Activated CD4-positive, alpha-beta T cell treated with anti-CD3 and anti-CD28 coated beads, Interleukin-2, amount 10 ng/mL, durations not matched to agents 24 days and 14 days (primary cell): ENCODE results near the gene UGT1A10. TPM values are rescaled to one million over a fixed set of nuclear protein-coding genes. Genes with fewer than 3 reads are reported as not detected.

Experiments used
- DNase-seq: peaks from one replicate; pipeline ENCODE4 v3.0.0; 2022
- H3K27ac Mint-ChIP-seq: one replicate; pipeline ENCODE4 v1.8.0; 2022; ENCODE audit warnings: mild to moderate bottlenecking, mixed read lengths
- H3K27me3 Mint-ChIP-seq: one replicate; pipeline ENCODE4 v1.8.0; 2022; ENCODE audit warnings: mixed read lengths
- H3K36me3 Mint-ChIP-seq: one replicate; pipeline ENCODE4 v1.8.0; 2022; ENCODE audit warnings: low read depth, mild to moderate bottlenecking, mixed read lengths
- H3K4me1 Mint-ChIP-seq: one replicate; pipeline ENCODE4 v1.8.0; 2021; ENCODE audit warnings: mixed read lengths
- H3K4me3 Mint-ChIP-seq: one replicate; pipeline ENCODE4 v1.8.0; 2022; ENCODE audit warnings: mild to moderate bottlenecking, moderate library complexity, mixed read lengths
- H3K9me3 Mint-ChIP-seq: one replicate; pipeline ENCODE4 v1.8.0; 2021; ENCODE audit warnings: mixed read lengths
- intact Hi-C: fragments of 100-400 bp; cut with micrococcal nuclease; formaldehyde crosslinking; loops from one replicate; pipeline ENCODE4 v1.15.1; 2023
- total RNA-seq: library from RNA; stranded (reverse); gene quantifications from 2 replicates; pipeline ENCODE4 v1.2.3, GENCODE V29; 2022

UGT1A10 gene
- total RNA-seq, 1 donor from 2014 or later = not detected

- Mint-ChIP-seq H3K27ac (no peak within 1 kb of the TSS), H3K4me1 (no peaks in the 10 kb centered on the region), H3K9me3 (peaks cover 10% of the 10 kb centered on the region), H3K27me3 (peaks cover 16% of the 10 kb centered on the region), H3K4me3 (no peak within 1 kb of the TSS), H3K36me3 (no peaks in the 10 kb centered on the region)
- no peak for DNase-seq
- intact Hi-C loops = no loop called here
Observed at GRCh38 chr2:233671290-233672161, 35.3 kb downstream of the UGT1A10 start, which contains the start of gene UGT1A9. Gene UGT1A9 (plus strand): TSS chr2:233671898. CDS start chr2:233671935, 37 bp downstream.

DNA sequence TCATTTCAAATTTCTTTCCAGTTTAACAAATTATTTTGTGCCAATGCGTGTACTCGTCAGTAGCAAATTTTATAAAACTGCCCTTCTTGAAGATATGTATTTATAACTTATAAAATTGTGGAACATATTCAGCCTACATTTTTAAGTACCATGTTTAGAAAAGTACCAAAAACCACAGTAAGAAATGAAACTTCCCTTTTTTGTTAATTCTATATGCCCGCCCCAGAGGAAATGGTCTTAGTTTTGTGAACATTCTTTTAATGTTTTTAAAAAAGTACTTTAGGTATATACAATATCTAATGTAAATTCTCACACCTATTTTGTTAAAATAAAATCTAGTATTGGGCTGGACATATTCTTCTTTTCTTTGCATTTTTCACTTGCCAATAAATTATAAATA is 36.6 kb downstream of the UGT1A10 start:
- intact Hi-C loops = no loop called here
- Mint-ChIP-seq H3K4me3 (no peak overlapping the region), H3K27me3 (peaks cover 18% of the 10 kb centered on the region), H3K36me3 (no peaks in the 10 kb centered on the region), H3K9me3 (peaks cover 10% of the 10 kb centered on the region), H3K4me1 (no peaks in the 10 kb centered on the region), H3K27ac (no peak overlapping the region)
- DNase-seq = no peak

DNA sequence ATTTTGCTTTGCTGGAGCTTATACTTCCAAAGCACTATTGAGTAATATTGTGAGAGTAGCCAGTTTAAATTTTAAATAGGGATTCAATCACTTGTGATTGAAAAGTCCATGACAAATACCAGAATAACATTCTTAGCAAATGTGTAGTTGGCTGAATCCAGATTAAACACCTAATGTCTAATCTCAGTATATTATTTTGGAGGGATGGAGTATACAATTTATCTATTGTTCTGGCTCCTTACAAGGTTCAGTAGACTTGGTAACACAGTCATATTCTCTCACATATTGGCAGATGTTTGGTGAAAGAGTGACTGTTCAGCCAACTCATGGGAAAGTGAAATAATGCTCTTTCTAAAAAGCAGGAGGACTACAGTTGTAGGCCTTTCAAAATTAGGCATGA is 37.6 kb downstream of the UGT1A10 start:
- peaks cover 17% of the 10 kb centered on the region for H3K27me3 Mint-ChIP-seq

DNA sequence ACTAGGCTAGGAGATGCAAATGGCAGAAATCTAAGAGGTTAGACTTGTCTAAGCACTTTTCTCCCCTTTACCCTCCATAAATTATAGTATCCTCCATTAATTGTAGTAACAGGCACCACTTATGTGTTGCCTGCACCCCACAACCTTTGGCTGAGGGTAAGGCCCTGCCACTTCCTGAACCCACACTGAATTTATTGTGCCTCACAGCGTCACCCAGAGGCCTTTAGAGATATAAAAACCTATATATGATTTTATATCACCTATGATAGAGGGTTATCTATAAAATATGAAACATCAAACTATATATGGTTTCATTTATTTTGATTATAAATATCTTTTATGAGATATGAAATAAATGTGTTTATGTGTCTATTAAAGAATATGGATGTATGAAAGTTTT is 38.1 kb downstream of the UGT1A10 start:
- peaks cover 18% of the 10 kb centered on the region for H3K27me3 Mint-ChIP-seq
- no peaks in the 10 kb centered on the region for H3K36me3 Mint-ChIP-seq
- no peak overlapping the region for H3K27ac Mint-ChIP-seq
- no peak overlapping the region for H3K4me3 Mint-ChIP-seq
- no peaks in the 10 kb centered on the region for H3K4me1 Mint-ChIP-seq
- no peak for DNase-seq
- intact Hi-C loops = no loop called here
- H3K9me3 Mint-ChIP-seq = peaks cover 3% of the 10 kb centered on the region

More for the DNA sequence above, 37.6 kb downstream of the UGT1A10 start:
- intact Hi-C loops = no loop called here
- no peaks in the 10 kb centered on the region for H3K4me1 Mint-ChIP-seq
- H3K36me3 Mint-ChIP-seq = no peaks in the 10 kb centered on the region
- no peak overlapping the region for H3K27ac Mint-ChIP-seq
- peaks cover 3% of the 10 kb centered on the region for H3K9me3 Mint-ChIP-seq
- DNase-seq = no peak
- H3K4me3 Mint-ChIP-seq = no peak overlapping the region

DNA sequence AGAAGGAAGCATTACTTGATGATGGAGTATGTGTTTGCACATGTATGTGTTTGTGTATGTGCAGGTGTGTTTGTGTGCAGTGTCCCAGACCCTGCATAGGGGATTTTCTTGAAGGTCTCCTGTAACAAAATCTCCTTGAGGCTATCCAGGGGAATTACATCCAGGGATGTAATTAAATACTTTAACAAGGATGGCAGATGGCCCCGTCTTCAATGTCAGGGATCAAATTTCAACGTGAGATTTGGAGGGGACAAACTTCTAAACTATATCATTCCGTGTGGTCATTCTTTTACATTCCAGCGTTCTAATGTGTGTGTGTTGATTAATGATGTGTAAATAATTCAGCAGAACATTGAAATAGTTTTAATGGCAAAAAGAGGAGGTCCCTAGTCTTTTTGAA is 38.7 kb downstream of the UGT1A10 start:
- Mint-ChIP-seq H3K36me3 (no peaks in the 10 kb centered on the region), H3K4me1 (no peaks in the 10 kb centered on the region), H3K9me3 (peaks cover 2% of the 10 kb centered on the region), H3K4me3 (no peak overlapping the region), H3K27ac (no peak overlapping the region), H3K27me3 (peaks cover 23% of the 10 kb centered on the region)
- no peak for DNase-seq
- intact Hi-C loops = no loop called here

GRCh38 chr2:233676046-233676445 is 39.8 kb downstream of the UGT1A10 start:
- H3K4me1 Mint-ChIP-seq = no peaks in the 10 kb centered on the region
- peaks cover 18% of the 10 kb centered on the region for H3K27me3 Mint-ChIP-seq
- no peaks in the 10 kb centered on the region for H3K9me3 Mint-ChIP-seq
- no peaks in the 10 kb centered on the region for H3K36me3 Mint-ChIP-seq
- no peak overlapping the region for H3K27ac Mint-ChIP-seq
- no peak overlapping the region for H3K4me3 Mint-ChIP-seq
- intact Hi-C loops = no loop called here
- DNase-seq = no peak

- intact Hi-C loops = no loop called here
- Mint-ChIP-seq H3K4me3 (no peak overlapping the region), H3K4me1 (no peaks in the 10 kb centered on the region), H3K9me3 (no peaks in the 10 kb centered on the region), H3K27ac (no peak overlapping the region), H3K36me3 (no peaks in the 10 kb centered on the region), H3K27me3 (peaks cover 11% of the 10 kb centered on the region)
- no peak for DNase-seq
Observed at GRCh38 chr2:233679196-233679595, 42.9 kb downstream of the UGT1A10 start.

- Mint-ChIP-seq H3K27ac (no peak overlapping the region), H3K4me1 (no peaks in the 10 kb centered on the region), H3K36me3 (no peaks in the 10 kb centered on the region), H3K27me3 (peaks cover 14% of the 10 kb centered on the region), H3K4me3 (no peak overlapping the region), H3K9me3 (no peaks in the 10 kb centered on the region)
- DNase-seq = no peak
- intact Hi-C loops = no loop called here
Observed at GRCh38 chr2:233680361-233681045, 44.3 kb downstream of the UGT1A10 start.

- Mint-ChIP-seq H3K36me3 (no peaks in the 10 kb centered on the region), H3K4me1 (no peaks in the 10 kb centered on the region), H3K27ac (no peak within 1 kb of the TSS), H3K9me3 (no peaks in the 10 kb centered on the region), H3K27me3 (peaks cover 14% of the 10 kb centered on the region), H3K4me3 (no peak within 1 kb of the TSS)
- intact Hi-C loops = no loop called here
- DNase-seq = no peak
Observed at GRCh38 chr2:233681521-233682099, 45.4 kb downstream of the UGT1A10 start, which contains the start of gene UGT1A7. Gene UGT1A7 (plus strand): TSS chr2:233681901. CDS start chr2:233681938, 37 bp downstream.

DNA sequence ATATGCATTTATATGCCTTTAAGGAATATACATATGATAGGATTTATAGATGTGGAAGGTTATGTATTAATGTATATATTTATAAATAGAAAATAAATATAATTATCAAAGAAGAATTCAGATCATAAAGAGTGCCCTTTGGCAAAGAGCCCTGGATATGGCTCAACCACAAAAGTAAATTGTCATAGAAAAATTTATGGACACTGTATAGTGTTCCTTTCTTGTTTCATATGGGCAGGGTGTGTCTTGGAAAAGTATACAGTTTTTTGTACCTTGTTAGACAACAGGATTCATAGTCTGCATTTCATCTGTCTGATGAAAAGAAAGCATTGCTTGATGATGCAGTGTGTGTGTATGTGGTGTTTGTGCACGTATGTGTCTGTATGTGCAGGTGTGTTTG is 48.4 kb downstream of the UGT1A10 start:
- Mint-ChIP-seq H3K9me3 (no peaks in the 10 kb centered on the region), H3K27me3 (peaks cover 21% of the 10 kb centered on the region), H3K27ac (no peak overlapping the region), H3K4me3 (no peak overlapping the region), H3K4me1 (no peaks in the 10 kb centered on the region), H3K36me3 (no peaks in the 10 kb centered on the region)
- intact Hi-C loops = no loop called here
- no peak for DNase-seq

- no peak overlapping the region for H3K4me3 Mint-ChIP-seq
- DNase-seq = no peak
- intact Hi-C loops = no loop called here
- H3K27me3 Mint-ChIP-seq = peaks cover 20% of the 10 kb centered on the region
- H3K4me1 Mint-ChIP-seq = no peaks in the 10 kb centered on the region
- H3K9me3 Mint-ChIP-seq = no peaks in the 10 kb centered on the region
- H3K36me3 Mint-ChIP-seq = no peaks in the 10 kb centered on the region
- H3K27ac Mint-ChIP-seq = no peak overlapping the region
Observed at GRCh38 chr2:233686928-233687327, 50.7 kb downstream of the UGT1A10 start.

DNA sequence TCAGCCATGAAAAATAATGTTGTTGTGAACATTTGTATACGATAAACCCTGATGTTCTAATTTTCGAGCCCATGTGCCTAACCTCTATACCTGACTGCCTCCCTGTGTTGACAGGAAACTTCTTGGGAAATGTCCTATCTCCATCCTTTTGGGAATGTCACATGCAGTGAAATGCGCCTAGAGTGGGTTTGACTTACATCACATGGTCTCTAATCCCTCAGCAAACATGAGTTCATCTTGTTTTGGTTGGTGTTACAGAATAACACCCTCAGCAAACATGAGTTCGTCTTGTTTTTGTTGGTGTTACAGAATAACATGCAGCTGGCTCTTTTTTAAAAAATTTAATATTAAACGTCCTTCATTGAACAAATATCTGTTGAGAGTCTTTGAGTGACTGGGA is 52.1 kb downstream of the UGT1A10 start:
- intact Hi-C loops = no loop called here
- H3K4me3 Mint-ChIP-seq = no peak overlapping the region
- H3K4me1 Mint-ChIP-seq = no peaks in the 10 kb centered on the region
- H3K27me3 Mint-ChIP-seq = peaks cover 20% of the 10 kb centered on the region
- H3K27ac Mint-ChIP-seq = no peak overlapping the region
- no peaks in the 10 kb centered on the region for H3K36me3 Mint-ChIP-seq
- no peaks in the 10 kb centered on the region for H3K9me3 Mint-ChIP-seq
- DNase-seq = no peak

DNA sequence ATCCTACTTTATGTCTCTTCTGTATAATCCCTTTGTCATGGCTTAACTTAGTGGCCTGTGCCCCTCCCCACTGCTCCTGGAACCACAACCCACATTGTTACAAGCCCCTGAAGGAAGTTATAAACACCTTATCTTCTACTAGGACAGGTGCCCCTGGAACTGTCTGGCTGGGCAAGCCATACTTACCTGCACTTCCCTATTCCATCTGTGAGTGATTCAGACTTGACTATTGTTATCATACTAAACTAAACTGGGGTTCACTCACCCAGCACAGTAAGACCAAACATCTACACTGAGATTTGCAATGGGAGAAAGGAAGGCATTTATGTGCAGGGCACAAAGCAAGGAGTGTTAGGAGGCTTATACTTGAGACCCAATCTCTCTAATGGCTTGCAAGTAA is 52.8 kb downstream of the UGT1A10 start:
- intact Hi-C loops = no loop called here
- Mint-ChIP-seq H3K4me3 (no peak overlapping the region), H3K36me3 (no peaks in the 10 kb centered on the region), H3K27me3 (peaks cover 24% of the 10 kb centered on the region), H3K4me1 (no peaks in the 10 kb centered on the region), H3K9me3 (no peaks in the 10 kb centered on the region), H3K27ac (no peak overlapping the region)
- DNase-seq = no peak

DNA sequence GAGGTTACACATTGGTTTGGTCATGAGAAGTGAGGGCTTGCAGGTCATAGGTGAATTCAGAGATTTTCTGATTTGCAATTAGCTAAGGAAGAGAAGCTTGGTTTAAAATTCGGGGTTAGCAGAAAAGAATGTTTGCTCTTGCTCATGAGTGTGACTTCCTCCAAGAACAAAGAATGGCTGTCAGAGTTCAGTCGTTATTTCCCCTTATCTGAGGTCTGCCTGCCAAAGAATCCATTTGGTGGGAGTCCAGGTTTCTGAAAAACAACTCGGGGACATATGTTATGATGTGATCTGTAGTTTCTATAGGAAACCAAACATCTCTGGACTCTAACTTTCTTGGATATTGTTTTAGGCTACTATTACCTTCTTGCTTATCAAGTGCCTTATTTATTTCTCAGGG is 53.3 kb downstream of the UGT1A10 start:
- Mint-ChIP-seq H3K9me3 (no peaks in the 10 kb centered on the region), H3K4me3 (no peak overlapping the region), H3K36me3 (no peaks in the 10 kb centered on the region), H3K27ac (no peak overlapping the region), H3K27me3 (peaks cover 24% of the 10 kb centered on the region), H3K4me1 (no peaks in the 10 kb centered on the region)
- intact Hi-C loops = no loop called here
- DNase-seq = no peak
